ENCODE measurements around the gene RNF130.

DNA sequence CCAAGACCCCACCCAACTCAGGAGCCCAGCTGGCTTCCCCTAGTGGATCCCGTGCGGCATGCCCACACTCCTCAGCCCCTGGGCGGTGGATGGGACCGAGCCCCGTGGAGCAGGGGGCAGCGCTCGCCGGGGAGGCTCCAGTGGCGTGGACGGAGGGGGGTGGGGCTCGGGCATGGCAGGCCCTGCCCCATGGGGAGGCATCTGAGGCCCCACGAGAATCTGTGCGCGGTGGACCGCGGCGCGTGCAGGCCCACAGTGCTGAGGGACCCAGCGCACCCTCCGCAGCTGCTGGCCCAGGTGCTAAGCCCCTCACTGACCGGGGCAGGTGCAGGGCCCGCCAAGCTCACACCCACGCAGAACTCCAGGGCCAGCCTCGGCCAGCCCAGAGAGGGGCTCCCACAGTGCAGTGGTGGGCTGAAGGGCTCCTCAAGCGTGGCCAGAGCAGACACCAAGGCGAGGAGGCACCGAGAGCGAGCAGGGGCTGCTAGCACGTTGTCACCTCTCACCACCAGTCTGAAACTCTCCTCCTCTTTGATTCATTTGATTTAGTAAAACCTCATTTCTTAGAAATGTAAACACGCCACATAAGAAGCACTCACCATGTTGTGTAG lies 25.6 kb downstream of the RNF130 start:
- TF ChIP-seq, protein P1, sequence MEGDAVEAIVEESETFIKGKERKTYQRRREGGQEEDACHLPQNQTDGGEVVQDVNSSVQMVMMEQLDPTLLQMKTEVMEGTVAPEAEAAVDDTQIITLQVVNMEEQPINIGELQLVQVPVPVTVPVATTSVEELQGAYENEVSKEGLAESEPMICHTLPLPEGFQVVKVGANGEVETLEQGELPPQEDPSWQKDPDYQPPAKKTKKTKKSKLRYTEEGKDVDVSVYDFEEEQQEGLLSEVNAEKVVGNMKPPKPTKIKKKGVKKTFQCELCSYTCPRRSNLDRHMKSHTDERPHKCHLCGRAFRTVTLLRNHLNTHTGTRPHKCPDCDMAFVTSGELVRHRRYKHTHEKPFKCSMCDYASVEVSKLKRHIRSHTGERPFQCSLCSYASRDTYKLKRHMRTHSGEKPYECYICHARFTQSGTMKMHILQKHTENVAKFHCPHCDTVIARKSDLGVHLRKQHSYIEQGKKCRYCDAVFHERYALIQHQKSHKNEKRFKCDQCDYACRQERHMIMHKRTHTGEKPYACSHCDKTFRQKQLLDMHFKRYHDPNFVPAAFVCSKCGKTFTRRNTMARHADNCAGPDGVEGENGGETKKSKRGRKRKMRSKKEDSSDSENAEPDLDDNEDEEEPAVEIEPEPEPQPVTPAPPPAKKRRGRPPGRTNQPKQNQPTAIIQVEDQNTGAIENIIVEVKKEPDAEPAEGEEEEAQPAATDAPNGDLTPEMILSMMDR (IDR thresholded peaks at IDR 0.05), result no peak
- TF ChIP-seq POLR2AphosphoS5 (IDR thresholded peaks at IDR 0.05), result no peak
- no peak for TF ChIP-seq POLR2A (IDR thresholded peaks at IDR 0.05)

Data from prostate gland (tissue), 2 donors.